A549 (cell line): ENCODE results near the gene AMPD3. TPM values are rescaled to one million over a fixed set of nuclear protein-coding genes. Genes with fewer than 3 reads are reported as not detected.

Experiments
- ATAC-seq, 2 experiments: fragments of 200-7000 bp in 1 of 2; fragments of >200 bp in 1 of 2; cut with Nextera tagmentation in 1 of 2; cut with Tn5 transposase in 1 of 2; 3 replicates each; pipeline versions ENCODE4 v1.8.0 to v1.9.1; 2018 to 2020; ENCODE audit warnings: mild to moderate bottlenecking in 1 of 2, moderate library complexity in 1 of 2
- CTCF ChIA-PET: fragments of 300-600 bp; sonication (Branson Sonifier 250); formaldehyde crosslinking; extraction: SDS; loops from one replicate; lab custom pipeline; 2021; ENCODE audit warnings: antibody characterized with exemption, inconsistent platforms; lab: Yijun Ruan, JAX
- POLR2A ChIA-PET: fragments of 350-600 bp; formaldehyde crosslinking; extraction: SDS; loops from one replicate; lab custom pipeline; 2021; ENCODE audit warnings: antibody characterized with exemption, inconsistent platforms; lab: Yijun Ruan, JAX
- DNase-seq, 2 experiments: peaks; one replicate each; pipeline versions ENCODE4 v3.0.0 to v3.0.0-alpha.2; 2011 to 2016; ENCODE audit warnings: low read depth in 1 of 2, low spot score in 1 of 2
- FAIRE-seq: peaks from 2 replicates; lab custom pipeline; 2011; peaks lifted over from hg19 to GRCh38; lab: Jason Lieb, UNC
- H3K27ac ChIP-seq, 2 experiments: fragments of >200 bp; sonication (Bioruptor Twin); formaldehyde crosslinking; 3 replicates each; pipeline ENCODE4 v1.5.1; 2016 to 2017
- H3K4me1 ChIP-seq: fragments of >200 bp; sonication (Bioruptor Twin); formaldehyde crosslinking; 3 replicates; pipeline ENCODE4 v1.6.1; 2016
- H3K4me2 ChIP-seq: fragments of >200 bp; sonication (Bioruptor Twin); formaldehyde crosslinking; 3 replicates; pipeline ENCODE4 v1.6.1; 2016
- H3K4me3 ChIP-seq: fragments of >200 bp; sonication (Bioruptor Twin); formaldehyde crosslinking; 3 replicates; pipeline ENCODE4 v1.5.1; 2016
- H3K9me3 ChIP-seq: fragments of >200 bp; sonication (Bioruptor Twin); formaldehyde crosslinking; 3 replicates; pipeline ENCODE4 v1.6.1; 2016
- BCL3 ChIP-seq: fragments of >200 bp; sonication (Bioruptor Twin); formaldehyde crosslinking; IDR thresholded peaks from 3 replicates; pipeline ENCODE4 v1.6.1; 2016
- BHLHE40 ChIP-seq: IDR thresholded peaks from 2 replicates; pipeline ENCODE4 v1.6.1; 2012; ENCODE audit warnings: low read depth, low read length, inconsistent platforms
- CBX2 ChIP-seq: fragments of 200-600 bp; sonication (generic); IDR thresholded peaks from 2 replicates; pipeline ENCODE4 v1.6.1; 2016; ENCODE audit warnings: low read depth, mild to moderate bottlenecking, borderline replicate concordance
- CBX8 ChIP-seq: fragments of 200-600 bp; sonication (generic); IDR thresholded peaks from 2 replicates; pipeline ENCODE4 v1.6.1; 2016
- ELK1 ChIP-seq: fragments of 150-350 bp; IDR thresholded peaks from 2 replicates; pipeline ENCODE4 v1.6.1; 2014; ENCODE audit warnings: low read depth, mild to moderate bottlenecking, low read length
- EP300 ChIP-seq, 2 experiments: fragments of >200 bp; sonication (Bioruptor Twin); formaldehyde crosslinking; IDR thresholded peaks; 2 replicates in 1 of 2; 3 replicates in 1 of 2; pipeline ENCODE4 v1.6.1; 2016 to 2017
- FOSB ChIP-seq: fragments of 250-450 bp; sonication (Bioruptor Pico); IDR thresholded peaks from 2 replicates; pipeline ENCODE4 v1.5.0; 2020; ENCODE audit warnings: mild to moderate bottlenecking, moderate library complexity
- GATA3 ChIP-seq: IDR thresholded peaks from 2 replicates; pipeline ENCODE4 v1.6.1; 2012; ENCODE audit warnings: borderline replicate concordance
- HDAC2 ChIP-seq: fragments of 200-600 bp; sonication (generic); IDR thresholded peaks from 2 replicates; pipeline ENCODE4 v1.6.1; 2016
- HMGXB4 ChIP-seq: fragments of 250-450 bp; sonication (Bioruptor Pico); IDR thresholded peaks from 2 replicates; pipeline ENCODE4 v1.5.0; 2021; ENCODE audit warnings: mild to moderate bottlenecking, moderate library complexity, borderline replicate concordance
- HOXA7 ChIP-seq: fragments of 250-450 bp; sonication (Bioruptor Pico); IDR thresholded peaks from 2 replicates; pipeline ENCODE4 v1.5.0; 2020; ENCODE audit warnings: mild to moderate bottlenecking, moderate library complexity
- HOXB5 ChIP-seq: fragments of 250-450 bp; sonication (Bioruptor Pico); IDR thresholded peaks from 2 replicates; pipeline ENCODE4 v1.5.0; 2020; ENCODE audit warnings: mild to moderate bottlenecking, moderate library complexity
- JUN ChIP-seq, 2 experiments: fragments of >200 bp; sonication (Bioruptor Twin); formaldehyde crosslinking; IDR thresholded peaks; 2 replicates in 1 of 2; 3 replicates in 1 of 2; pipeline ENCODE4 v1.6.1; 2016 to 2017
- MAX ChIP-seq: IDR thresholded peaks from 2 replicates; pipeline ENCODE4 v1.6.1; 2012
- PBX3 ChIP-seq: IDR thresholded peaks from 2 replicates; pipeline ENCODE4 v1.6.1; 2012
- POLR2A ChIP-seq: IDR thresholded peaks from 2 replicates; pipeline ENCODE4 v1.6.1; 2012; ENCODE audit warnings: mild to moderate bottlenecking, low read length
- RFX5 ChIP-seq: fragments of 450-650 bp; IDR thresholded peaks from 2 replicates; pipeline ENCODE4 v1.7.1; 2014; ENCODE audit warnings: antibody characterized with exemption, mild to moderate bottlenecking, moderate library complexity
- RNF2 ChIP-seq: fragments of 200-600 bp; sonication (generic); IDR thresholded peaks from 2 replicates; pipeline ENCODE4 v1.6.1; 2016; ENCODE audit warnings: low read depth, mild to moderate bottlenecking, antibody characterized with exemption, moderate library complexity, borderline replicate concordance
- SREBF2 ChIP-seq: fragments of 450-650 bp; IDR thresholded peaks from 2 replicates; pipeline ENCODE4 v1.6.1; 2014; ENCODE audit warnings: mild to moderate bottlenecking, moderate library complexity
- ZFP36 ChIP-seq: fragments of 450-650 bp; IDR thresholded peaks from 2 replicates; pipeline ENCODE4 v1.6.1; 2014; ENCODE audit warnings: borderline replicate concordance; ENCODE audit not compliant: partially characterized antibody
- ZNF302 ChIP-seq: fragments of 250-450 bp; sonication (Bioruptor Pico); IDR thresholded peaks from 2 replicates; pipeline ENCODE4 v1.9.0; 2021; ENCODE audit warnings: inconsistent platforms, mild to moderate bottlenecking, moderate library complexity
- ZSCAN20 ChIP-seq: fragments of 250-450 bp; sonication (Bioruptor Pico); IDR thresholded peaks from 2 replicates; pipeline ENCODE4 v1.8.0; 2022; ENCODE audit warnings: mild to moderate bottlenecking, moderate library complexity
- WGBS: methylation state at CpG from one replicate; pipeline ENCODE4 v1.1.6; 2017; ENCODE audit errors: missing lambda C conversion rate; 5-methylcytosine and 5-hydroxymethylcytosine counted together
- polyA plus RNA-seq, 4 experiments: library from polyadenylated mRNA; depleted of rRNA in 3 of 4; stranded (reverse); fragments of >200 nt; fragmentation: RNase III in 1 of 4; extraction: RNeasy Plus Mini Kit Qiagen cat#74134 plus additional on column Dnase treatment in 1 of 4; gene quantifications; 2 replicates in 3 of 4; 3 replicates in 1 of 4; pipeline ENCODE4 v1.2.3, GENCODE V29; 2011 to 2017

Gene AMPD3
- polyA plus RNA-seq, 2 of the 4 experiments (the other 2 are of a cell fraction) = 3.1 to 4.7 TPM

GRCh38 chr11:10440401-10440800 lies 14.7 kb upstream of the AMPD3 start:
- Histone ChIP-seq H3K27ac (no peak overlapping the region), H3K4me2 (no peak overlapping the region), H3K4me1 (no peaks in the 10 kb centered on the region), H3K4me3 (no peak overlapping the region), H3K9me3 (no peaks in the 10 kb centered on the region)
- DNase-seq = no peak
- ChIA-PET POLR2A (no interaction called here), CTCF (interaction anchor here (1.3 to 1.9 kb wide), 2 partner anchors 27 to 34 kb away, joined by 4 read pairs; no protein-coding TSS in a partner anchor)
- no peak for ATAC-seq
- no peak for TF ChIP-seq GATA3
- TF ChIP-seq JUN (IDR thresholded peaks at IDR 0.05) = no peak
- TF ChIP-seq HDAC2 = no peak
- TF ChIP-seq POLR2A = no peak
- FAIRE-seq = no peak

- no peak for FAIRE-seq
These were observed 14.0 kb upstream of the AMPD3 start for GRCh38 chr11:10441091-10441490.

GRCh38 chr11:10441652-10442503 lies 13.2 kb upstream of the AMPD3 start:
- no peak for ATAC-seq
- ChIA-PET CTCF (interaction anchor here (0.9 to 1.9 kb wide), 6 partner anchors 10 to 99 kb away, joined by 3 to 9 read pairs (median 3); partner anchors contain the start of gene RNF141), POLR2A (no interaction called here)
- no peak overlapping the region for H3K4me2 ChIP-seq
- H3K4me3 ChIP-seq = no peak overlapping the region
- WGBS = 84% methylated on average over 8 of the region's 8 CpGs
- no peak overlapping the region for H3K27ac ChIP-seq
- no peak for FAIRE-seq
- DNase-seq = no peak
- no peak for TF ChIP-seq PBX3
- TF ChIP-seq RNF2 = no peak
- TF ChIP-seq CBX2 = no peak
- no peak for TF ChIP-seq BCL3
- no peak for TF ChIP-seq BHLHE40
- TF ChIP-seq HMGXB4 (CRISPR knock-in tag) = no peak
- TF ChIP-seq HOXA7 (CRISPR knock-in tag) = no peak
- TF ChIP-seq SREBF2 = no peak
- no peak for TF ChIP-seq ZSCAN20
- no peak for TF ChIP-seq RFX5
- no peak for TF ChIP-seq FOSB (CRISPR knock-in tag)
- TF ChIP-seq MAX = no peak
- no peak for TF ChIP-seq ZNF302 (CRISPR knock-in tag)
- no peaks in the 10 kb centered on the region for H3K4me1 ChIP-seq
- H3K9me3 ChIP-seq = no peaks in the 10 kb centered on the region

More at GRCh38 chr11:10441091-10441490, 14.0 kb upstream of the AMPD3 start:
- POLR2A ChIA-PET = no interaction called here
- no peak for ATAC-seq
- no peak for DNase-seq
- Histone ChIP-seq H3K9me3 (no peaks in the 10 kb centered on the region), H3K4me2 (no peak overlapping the region), H3K27ac (no peak overlapping the region), H3K4me3 (no peak overlapping the region), H3K4me1 (no peaks in the 10 kb centered on the region)
- 98% methylated on average over 4 of the region's 4 CpGs for WGBS
- CTCF ChIA-PET = interaction anchor here (1.1 to 1.9 kb wide), 5 partner anchors 11 to 35 kb away, joined by 3 to 9 read pairs (median 4); no protein-coding TSS in a partner anchor
- TF ChIP-seq JUN (IDR thresholded peaks at IDR 0.05) = no peak
- TF ChIP-seq CBX2 = no peak
- TF ChIP-seq ZNF302 (CRISPR knock-in tag) = no peak
- TF ChIP-seq ELK1 = no peak
- no peak for TF ChIP-seq RNF2
- TF ChIP-seq PBX3 = no peak
- no peak for TF ChIP-seq HOXB5 (CRISPR knock-in tag)
- no peak for TF ChIP-seq EP300 (IDR thresholded peaks at IDR 0.05)
- no peak for TF ChIP-seq ZFP36
- TF ChIP-seq CBX8 = no peak
